ENCODE results near the gene CYP26A1. TPM values are rescaled to one million over a fixed set of nuclear protein-coding genes. Genes with fewer than 3 reads are reported as not detected.

CYP26A1 gene
- total RNA-seq, 1 experiment from 2014 or later, result not detected

DNA sequence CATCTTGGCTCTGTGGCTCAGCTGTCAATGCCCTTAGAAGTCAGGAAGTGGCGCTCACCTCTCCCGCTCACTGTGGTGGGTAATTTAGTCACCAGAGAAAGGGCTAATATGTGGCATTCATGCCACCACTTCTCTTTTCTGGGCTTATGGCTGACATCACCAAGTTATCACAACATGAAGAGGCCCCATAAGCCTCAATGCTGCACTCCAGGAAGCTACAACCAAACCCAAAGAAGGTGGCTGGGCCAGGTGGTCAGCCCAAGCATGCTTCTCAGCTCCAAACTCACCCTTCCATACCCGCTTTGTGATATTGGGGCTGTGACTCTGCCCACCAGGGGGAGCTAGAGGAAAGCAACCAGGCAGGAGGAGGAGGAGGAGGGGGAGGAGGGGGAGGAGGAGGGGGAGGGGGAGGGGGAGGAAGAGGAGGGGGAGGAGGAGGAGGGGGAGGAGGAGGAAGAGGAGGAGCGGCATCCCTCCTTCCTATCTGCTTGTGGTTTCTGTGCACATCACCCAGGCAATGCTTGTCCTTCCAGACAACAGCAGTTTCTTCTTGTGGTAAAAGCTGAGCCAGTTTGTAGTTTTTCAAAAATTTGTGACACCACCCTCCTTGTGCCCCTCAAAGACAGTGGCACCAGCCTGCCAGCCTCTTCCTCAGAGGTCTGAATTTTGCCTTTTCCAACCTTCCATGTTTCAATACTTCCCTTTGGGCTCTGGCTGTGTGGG lies 42.1 kb downstream of the CYP26A1 start:
- peak; percentile 79 for DNase-seq (ENCODE audit: extremely low read depth, low read depth)

DNA sequence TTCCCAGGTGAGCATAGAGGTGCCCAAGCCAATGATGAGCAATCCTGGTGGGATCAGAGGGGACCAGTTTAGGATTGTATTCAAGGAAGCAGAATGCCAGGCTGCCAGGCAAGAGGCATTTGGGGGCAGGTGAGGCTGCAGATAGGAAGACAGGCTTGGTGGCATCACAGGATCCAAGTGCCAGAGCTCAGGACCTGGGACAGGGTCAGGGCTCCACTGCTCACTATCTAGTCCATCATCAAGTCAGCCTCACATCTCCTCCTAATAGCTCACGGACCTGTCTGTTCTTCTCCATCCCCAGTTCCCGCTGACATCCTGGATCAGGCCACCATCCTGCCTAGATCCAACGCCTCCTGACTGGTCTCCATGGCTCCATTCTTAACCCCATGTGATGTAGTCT lies 47.6 kb downstream of the CYP26A1 start:
- no peak for DNase-seq (ENCODE audit: extremely low read depth, low read depth)

DNA sequence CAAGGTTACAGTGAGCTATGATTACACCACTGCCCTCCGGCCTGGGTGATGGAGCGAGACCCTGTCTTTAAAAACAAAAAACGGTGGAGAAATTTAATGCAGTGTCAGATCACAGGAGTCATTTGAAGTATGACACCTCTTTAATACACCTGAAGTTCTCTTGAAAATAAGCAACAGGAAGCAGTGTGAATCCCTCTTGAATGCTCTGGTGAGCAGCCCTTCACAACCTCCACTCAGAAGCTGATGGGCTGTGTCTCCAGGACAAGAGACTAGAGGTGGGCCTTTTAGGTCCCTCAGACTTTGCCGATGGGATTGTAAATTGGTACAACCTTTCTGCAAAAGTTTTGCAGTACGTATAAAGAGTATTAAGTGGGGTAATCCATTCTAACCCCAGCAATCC lies 50.1 kb downstream of the CYP26A1 start:
- DNase-seq (ENCODE audit: extremely low read depth, low read depth), result no peak

DNA sequence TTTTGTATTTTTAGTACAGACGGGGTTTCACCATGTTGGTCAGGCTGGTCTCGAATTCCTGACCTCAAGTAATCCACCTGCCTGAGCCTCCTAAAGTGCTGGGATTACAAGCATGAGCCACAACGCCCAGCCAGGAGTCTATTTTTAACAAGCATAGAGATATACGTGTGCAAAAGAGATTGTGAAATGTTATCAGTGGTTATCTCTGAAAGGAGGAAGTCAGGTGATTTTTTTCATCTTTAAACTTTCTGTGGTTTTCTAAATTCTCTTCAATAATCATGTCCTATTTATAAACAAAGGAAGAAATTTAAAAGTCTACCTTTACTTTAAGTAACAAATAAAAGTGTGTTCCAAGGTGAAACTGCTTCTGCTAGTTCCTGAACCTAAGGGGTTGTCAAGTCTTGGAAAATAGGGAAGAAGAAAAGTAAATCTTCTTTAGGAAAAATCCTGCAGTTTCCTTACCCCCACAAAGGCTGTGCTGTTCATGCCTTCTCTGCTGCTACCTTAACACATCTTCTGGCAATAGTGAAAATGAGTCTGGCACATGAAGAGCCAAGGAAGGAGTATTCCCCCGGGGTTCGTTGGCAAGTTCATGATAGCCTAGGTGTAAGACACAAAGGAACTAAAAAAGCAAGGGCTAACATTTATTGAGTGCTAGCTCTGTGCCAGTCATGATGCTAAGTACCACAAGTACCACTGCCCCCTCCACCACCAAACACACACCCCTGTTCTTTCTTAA lies 51.1 kb downstream of the CYP26A1 start:
- DNase-seq (ENCODE audit: extremely low read depth, low read depth), result no peak

DNA sequence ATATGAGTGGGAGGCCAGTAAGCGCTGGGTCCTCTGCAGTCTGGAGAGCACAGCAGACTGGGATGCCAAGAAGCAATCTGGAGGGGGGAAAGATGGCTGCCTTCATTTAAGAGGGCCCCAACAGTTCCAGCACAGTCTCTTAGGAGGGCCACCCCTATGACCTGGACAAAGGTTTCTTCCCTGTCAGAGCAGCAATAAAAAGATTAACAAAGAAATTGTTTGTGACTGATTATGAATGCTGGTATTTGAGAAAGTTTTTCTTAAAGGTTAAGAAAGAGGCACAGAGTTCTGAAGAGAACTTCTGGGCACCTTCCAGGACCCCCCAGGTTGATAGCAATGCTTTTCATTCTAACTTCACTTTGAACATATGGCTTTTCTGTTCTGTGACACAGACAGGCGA lies 52.3 kb downstream of the CYP26A1 start:
- DNase-seq (ENCODE audit: extremely low read depth, low read depth), result no peak

DNA sequence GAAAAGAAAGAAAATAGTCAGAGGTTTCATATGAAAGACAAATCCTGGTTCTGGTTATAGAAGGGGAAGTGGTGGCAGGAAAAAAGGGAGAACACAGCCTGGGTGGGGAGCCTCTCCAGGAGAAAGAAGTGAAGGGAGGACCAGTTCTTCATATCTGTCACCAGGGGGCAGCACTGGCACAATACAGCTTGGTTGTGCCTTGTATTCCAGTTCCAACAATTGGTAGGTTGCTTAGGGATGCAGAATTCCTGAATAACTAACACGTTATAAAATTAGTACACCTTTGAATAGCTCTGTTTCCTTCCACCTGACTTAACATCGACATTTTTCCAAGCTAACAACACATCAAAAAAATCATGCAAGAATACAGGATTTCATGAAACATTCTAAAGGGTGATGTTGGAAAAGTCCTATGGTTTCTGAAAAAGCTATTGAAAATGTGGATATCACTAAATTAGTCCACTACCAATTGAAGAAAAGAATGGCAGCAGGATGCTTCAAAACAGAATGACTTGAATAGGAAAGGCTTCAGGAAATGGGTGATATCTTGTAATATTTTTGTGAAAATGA lies 52.9 kb downstream of the CYP26A1 start:
- no peak for DNase-seq (ENCODE audit: extremely low read depth, low read depth)

Other genes starting within 250 kb of the CYP26A1 start
- 32.9 and 37.7 TPM in 2 replicates for gene EXOC6, start 225.4 kb upstream of the CYP26A1 start, total RNA-seq (2014; rRNA removed; shearing (Covaris generic))
- gene CYP26C1, start 13.1 kb upstream of the CYP26A1 start, total RNA-seq (2014; rRNA removed; shearing (Covaris generic)), result 0.10 and 0.23 TPM in 2 replicates